Common myeloid progenitor, CD34-positive (primary cell): ENCODE results near the gene CLOCK.

Source experiments
- CTCF ChIA-PET: fragments of 350-600 bp; sonication (Branson Sonifier 250); formaldehyde crosslinking; loops from one replicate; lab custom pipeline; 2021; ENCODE audit warnings: antibody characterized with exemption; lab: Charles Lee
- POLR2A ChIA-PET: fragments of 350-600 bp; sonication (Branson Sonifier 250); formaldehyde crosslinking; loops from one replicate; lab custom pipeline; 2021; ENCODE audit warnings: antibody characterized with exemption; lab: Charles Lee
- DNase-seq, 3 donors: peaks; one replicate each; pipeline versions ENCODE4 v3.0.0 to v3.0.0-alpha.2; 2013
- H3K27ac ChIP-seq, 2 experiments: 1 replicate in 1 of 2; 2 replicates in 1 of 2; pipeline ENCODE4 v1.7.0; 2013; ENCODE audit warnings: inconsistent platforms in 2 of 2, low read length in 2 of 2, mild to moderate bottlenecking in 2 of 2, low read depth in 1 of 2, moderate library complexity in 1 of 2; ENCODE audit not compliant: severe bottlenecking in 2 of 2, insufficient read depth in 1 of 2, poor library complexity in 1 of 2
- H3K27me3 ChIP-seq, 5 experiments: replicated peaks in 2 of 5; 1 replicate in 3 of 5; 2 replicates in 2 of 5; pipeline versions ENCODE4 v1.6.1 to v1.7.0; 2013; ENCODE audit warnings: low read length in 4 of 5, mild to moderate bottlenecking in 2 of 5, moderate library complexity in 2 of 5, inconsistent platforms in 1 of 5; ENCODE audit not compliant: insufficient read depth in 5 of 5, control insufficient read depth in 4 of 5
- H3K36me3 ChIP-seq, 4 experiments: 1 replicate in 2 of 4; 2 replicates in 2 of 4; pipeline versions ENCODE4 v1.6.1 to v1.7.0; 2013; ENCODE audit warnings: low read length in 3 of 4, control low read depth in 1 of 4, mild to moderate bottlenecking in 1 of 4; ENCODE audit not compliant: control insufficient read depth in 4 of 4, insufficient read depth in 4 of 4
- H3K4me1 ChIP-seq, 4 experiments: 1 replicate in 3 of 4; 2 replicates in 1 of 4; pipeline versions ENCODE4 v1.6.1 to v1.7.1; 2013; ENCODE audit warnings: low read length in 3 of 4, mild to moderate bottlenecking in 3 of 4, control low read depth in 1 of 4, inconsistent platforms in 1 of 4, moderate library complexity in 1 of 4; ENCODE audit not compliant: control insufficient read depth in 4 of 4, insufficient read depth in 4 of 4; ENCODE audit errors: control extremely low read depth in 1 of 4
- H3K4me3 ChIP-seq, 7 experiments: 1 replicate in 4 of 7; 2 replicates in 3 of 7; pipeline versions ENCODE4 v1.5.1 to v1.7.0; 2013; ENCODE audit warnings: mild to moderate bottlenecking in 7 of 7, low read length in 6 of 7, moderate library complexity in 6 of 7, inconsistent platforms in 2 of 7, low read depth in 2 of 7, control low read depth in 1 of 7; ENCODE audit not compliant: insufficient read depth in 4 of 7, control insufficient read depth in 1 of 7; ENCODE audit errors: extremely low read depth in 1 of 7
- H3K9me3 ChIP-seq, 5 experiments: 1 replicate in 4 of 5; 2 replicates in 1 of 5; pipeline versions ENCODE4 v1.6.1 to v1.7.1; 2013; ENCODE audit warnings: low read length in 4 of 5, mild to moderate bottlenecking in 2 of 5, inconsistent platforms in 1 of 5, low read depth in 1 of 5, moderate library complexity in 1 of 5; ENCODE audit not compliant: control insufficient read depth in 4 of 5, insufficient read depth in 2 of 5; ENCODE audit errors: control extremely low read depth in 1 of 5
- WGBS: methylation state at CpG from one replicate; pipeline ENCODE4 v1.1.5; 2013; ENCODE audit not compliant: insufficient coverage; 5-methylcytosine and 5-hydroxymethylcytosine counted together

CLOCK gene

DNA sequence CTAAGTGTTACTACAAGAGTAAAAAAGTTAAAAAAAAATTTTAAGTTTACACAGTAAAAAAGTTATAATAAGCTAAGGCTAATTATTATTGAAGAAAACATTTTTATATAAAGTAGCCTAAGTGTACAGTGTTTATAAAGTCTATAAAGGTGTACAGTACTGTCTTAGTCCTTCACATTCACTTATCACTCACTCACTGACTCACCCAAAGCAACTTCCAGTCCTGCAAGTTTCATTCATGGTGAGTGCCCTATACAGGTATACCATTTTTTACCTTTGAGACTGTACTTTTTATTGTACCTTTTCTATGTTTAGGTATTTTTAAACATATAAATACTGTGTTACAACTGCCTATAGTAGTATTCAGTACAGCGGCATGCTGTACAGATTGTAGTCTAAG is 76.7 kb downstream of the CLOCK start:
- Histone ChIP-seq H3K27me3 (no peaks in the 10 kb centered on the region), H3K36me3 (peaks cover 6 to 48% (median 17%) of the 10 kb centered on the region in 4 experiments), H3K4me1 (no peaks in the 10 kb centered on the region), H3K9me3 (peaks cover 2 to 23% (median 9%) of the 10 kb centered on the region in 5 experiments), H3K27ac (no peak overlapping the region), H3K4me3 (no peak overlapping the region)
- DNase-seq: no peak
- no CpG with 5 or more reads among the region's 1 CpG for WGBS
- ChIA-PET CTCF (no interaction called here), POLR2A (no interaction called here)

DNA sequence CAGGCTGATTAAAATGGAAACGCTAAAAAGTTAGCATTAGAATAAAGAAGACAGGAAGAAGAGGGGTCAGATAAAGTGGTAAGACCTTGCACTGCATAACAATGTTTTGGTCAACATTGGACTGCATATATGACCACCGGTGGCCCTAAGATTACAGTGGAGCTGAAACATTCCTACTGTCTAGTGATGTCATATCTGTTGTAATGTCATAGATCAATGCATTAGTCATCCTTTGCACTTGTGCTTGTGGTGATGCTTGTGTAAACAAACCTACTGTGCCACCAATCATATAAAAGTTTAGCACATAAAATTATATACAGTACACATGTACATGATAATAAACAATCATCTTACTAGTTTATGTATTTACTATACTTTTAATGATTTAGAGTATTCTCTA is 78.0 kb downstream of the CLOCK start:
- no peak overlapping the region for H3K4me3 ChIP-seq
- no peaks in the 10 kb centered on the region for H3K27me3 ChIP-seq
- CTCF ChIA-PET: no interaction called here
- POLR2A ChIA-PET: no interaction called here
- H3K27ac ChIP-seq: no peak overlapping the region
- WGBS: 100% methylated on average over 1 of the region's 2 CpGs
- H3K9me3 ChIP-seq: peaks cover 0 to 11% (median 2%) of the 10 kb centered on the region in 5 experiments
- H3K4me1 ChIP-seq: no peaks in the 10 kb centered on the region
- H3K36me3 ChIP-seq: peaks cover 4 to 35% (median 11%) of the 10 kb centered on the region in 4 experiments
- DNase-seq: no peak

DNA sequence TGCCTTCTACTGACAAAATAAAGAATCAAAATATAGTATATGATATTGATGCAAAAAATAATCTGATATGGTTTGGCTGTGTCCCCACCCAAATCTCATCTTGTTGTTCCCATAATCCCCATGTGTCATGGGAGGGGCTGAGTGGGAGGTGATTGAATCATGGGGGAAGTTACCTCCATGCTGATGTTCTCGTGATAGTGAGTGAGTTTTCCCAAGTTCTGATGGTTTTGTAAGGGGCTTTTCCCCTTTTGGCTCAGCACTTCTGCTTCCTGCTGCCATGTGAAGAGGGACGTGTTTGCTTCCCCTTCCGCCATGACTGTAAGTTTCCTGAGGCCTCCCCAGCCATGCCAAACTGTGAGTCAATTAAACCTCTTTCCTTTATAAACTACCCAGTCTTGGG is 80.7 kb downstream of the CLOCK start:
- peaks cover 4 to 31% (median 11%) of the 10 kb centered on the region in 4 experiments for H3K36me3 ChIP-seq
- WGBS: 80% methylated on average over 1 of the region's 3 CpGs
- DNase-seq: no peak
- no peak overlapping the region for H3K27ac ChIP-seq
- H3K4me1 ChIP-seq: no peaks in the 10 kb centered on the region
- no peak overlapping the region for H3K4me3 ChIP-seq
- H3K9me3 ChIP-seq: peaks cover 0 to 10% (median 2%) of the 10 kb centered on the region in 5 experiments
- CTCF ChIA-PET: no interaction called here
- POLR2A ChIA-PET: no interaction called here
- no peaks in the 10 kb centered on the region for H3K27me3 ChIP-seq

DNA sequence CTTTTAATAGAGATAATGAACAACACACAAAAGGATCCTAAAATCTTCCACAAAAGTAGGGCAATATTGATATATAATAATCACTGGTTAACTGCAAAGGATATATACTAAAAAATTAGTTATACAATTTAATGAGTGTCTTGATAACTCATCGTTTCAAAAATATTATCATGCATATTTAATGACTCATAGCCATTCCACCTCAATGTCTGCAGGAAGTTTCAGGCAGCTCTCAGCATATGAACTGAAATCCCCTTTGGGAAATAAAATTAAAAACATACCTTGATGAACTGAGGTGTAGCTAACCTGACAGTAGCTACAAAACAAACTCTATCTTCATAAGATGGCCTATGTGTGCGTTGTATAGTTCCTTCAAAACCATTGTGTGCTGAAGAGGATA is 88.1 kb downstream of the CLOCK start:
- no peak overlapping the region for H3K4me3 ChIP-seq
- ChIA-PET CTCF (no interaction called here), POLR2A (no interaction called here)
- no peak overlapping the region for H3K27ac ChIP-seq
- H3K36me3 ChIP-seq: peaks cover 0 to 8% (median 0%) of the 10 kb centered on the region in 4 experiments
- H3K9me3 ChIP-seq: no peaks in the 10 kb centered on the region
- WGBS: no CpG with 5 or more reads among the region's 2 CpGs
- no peaks in the 10 kb centered on the region for H3K4me1 ChIP-seq
- H3K27me3 ChIP-seq: no peaks in the 10 kb centered on the region
- no peak for DNase-seq

DNA sequence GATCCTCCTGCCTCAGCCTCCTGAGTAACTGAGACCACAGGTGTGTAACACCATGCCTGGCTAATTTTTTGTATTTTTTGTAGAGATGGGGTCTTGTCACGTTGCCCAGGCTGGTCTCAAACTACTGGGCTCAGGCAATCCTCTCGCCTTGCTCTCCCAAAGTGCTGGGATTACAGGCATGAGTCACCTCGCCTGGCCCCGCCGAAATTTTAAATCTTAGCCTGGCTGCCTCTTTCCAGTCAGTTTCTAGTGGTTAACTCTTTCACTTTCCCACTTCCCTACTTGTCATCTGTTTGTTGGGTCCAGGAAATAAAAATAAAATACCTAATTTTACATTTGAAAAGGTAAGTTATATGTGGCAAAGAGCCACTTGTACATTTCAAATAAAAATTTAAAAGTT is 88.5 kb downstream of the CLOCK start:
- DNase-seq: no peak
- 96% methylated on average over 5 of the region's 5 CpGs for WGBS
- POLR2A ChIA-PET: no interaction called here

DNA sequence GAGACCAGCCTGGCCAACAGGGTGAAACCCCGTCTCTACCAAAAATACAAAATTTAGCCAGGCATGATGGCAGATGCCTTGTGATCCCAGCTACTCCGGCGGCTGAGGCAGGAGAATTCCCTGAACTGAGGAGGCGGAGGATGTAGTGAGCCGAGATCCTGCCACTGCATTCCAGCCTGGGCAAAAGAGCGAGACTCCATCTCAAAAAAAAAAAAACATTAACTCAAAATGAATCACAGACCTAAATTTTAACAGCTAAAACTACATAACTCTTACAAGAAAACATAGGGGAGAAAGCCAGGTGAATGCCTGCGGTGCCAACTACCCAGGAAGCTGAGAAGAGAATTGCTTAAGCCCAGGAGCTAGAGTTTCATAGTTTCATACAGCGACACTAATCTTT is 96.1 kb downstream of the CLOCK start:
- 84% methylated on average over 6 of the region's 8 CpGs for WGBS
- Histone ChIP-seq H3K4me1 (peaks cover 0 to 14% (median 2%) of the 10 kb centered on the region in 4 experiments), H3K36me3 (peaks cover 2 to 27% (median 9%) of the 10 kb centered on the region in 4 experiments), H3K27me3 (no peaks in the 10 kb centered on the region), H3K4me3 (no peak overlapping the region), H3K9me3 (no peaks in the 10 kb centered on the region), H3K27ac (no peak overlapping the region)
- no peak for DNase-seq
- ChIA-PET POLR2A (no interaction called here), CTCF (no interaction called here)

More for the DNA sequence above, 88.5 kb downstream of the CLOCK start:
- H3K36me3 ChIP-seq: peaks cover 0 to 8% (median 0%) of the 10 kb centered on the region in 4 experiments
- CTCF ChIA-PET: no interaction called here
- no peaks in the 10 kb centered on the region for H3K4me1 ChIP-seq
- no peaks in the 10 kb centered on the region for H3K9me3 ChIP-seq
- no peak overlapping the region for H3K27ac ChIP-seq
- H3K4me3 ChIP-seq: no peak overlapping the region
- no peaks in the 10 kb centered on the region for H3K27me3 ChIP-seq

DNA sequence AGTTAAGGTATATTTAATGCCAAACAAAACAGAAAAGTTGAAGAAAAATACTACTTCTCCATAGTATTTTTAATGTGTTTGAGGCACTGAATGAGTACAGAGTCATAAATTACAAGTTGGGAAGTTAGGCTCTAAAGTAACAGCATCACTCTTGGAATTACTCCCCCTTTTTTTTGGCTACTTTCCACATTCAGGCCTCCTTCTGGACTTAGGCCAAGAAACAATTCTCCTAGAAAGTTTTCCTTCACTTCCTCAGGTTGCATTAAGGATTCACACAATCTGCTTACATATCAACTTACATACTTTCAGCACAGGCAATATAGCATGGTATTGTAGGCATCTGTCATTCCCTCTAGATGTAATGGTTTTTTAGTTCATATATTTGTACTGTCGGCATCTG is 98.9 kb downstream of the CLOCK start:
- H3K27ac ChIP-seq: no peak overlapping the region

More for the DNA sequence above, 98.9 kb downstream of the CLOCK start:
- Histone ChIP-seq H3K36me3 (peaks cover 4 to 33% (median 11%) of the 10 kb centered on the region in 4 experiments), H3K4me1 (peaks cover 0 to 18% (median 4%) of the 10 kb centered on the region in 4 experiments), H3K4me3 (no peak overlapping the region), H3K9me3 (no peaks in the 10 kb centered on the region), H3K27me3 (no peaks in the 10 kb centered on the region)
- POLR2A ChIA-PET: no interaction called here
- CTCF ChIA-PET: no interaction called here
- WGBS: no CpG with 5 or more reads among the region's 1 CpG
- no peak for DNase-seq
